Calu3 (cell line): Measurements from ENCODE around the gene GART. TPM values are rescaled to one million over a fixed set of nuclear protein-coding genes. Genes with fewer than 3 reads are reported as not detected.

Experiments
- BruUV-seq: library from RNA; stranded (reverse); fragments of 400-500 nt; replicated peaks from 2 replicates; lab custom pipeline; 2021; lab: Mats Ljungman, UMichigan
- CTCF ChIA-PET: fragments of 300-600 bp; sonication (Branson Sonifier 250); formaldehyde crosslinking; loops from one replicate; lab custom pipeline; 2022; ENCODE audit warnings: antibody characterized with exemption; lab: Charles Lee
- DNase-seq: peaks from one replicate; pipeline ENCODE4 v3.0.0; 2022
- H3K27ac Mint-ChIP-seq: one replicate; pipeline ENCODE4 v1.8.0; 2022; ENCODE audit warnings: mixed read lengths; ENCODE audit not compliant: unreplicated experiment
- H3K27me3 Mint-ChIP-seq: one replicate; pipeline ENCODE4 v1.8.0; 2022; ENCODE audit warnings: mixed read lengths; ENCODE audit not compliant: unreplicated experiment
- H3K36me3 Mint-ChIP-seq: one replicate; pipeline ENCODE4 v1.8.0; 2022; ENCODE audit warnings: mild to moderate bottlenecking, moderate library complexity, mixed read lengths; ENCODE audit not compliant: insufficient read depth, unreplicated experiment
- H3K4me1 Mint-ChIP-seq: one replicate; pipeline ENCODE4 v1.8.0; 2022; ENCODE audit warnings: mild to moderate bottlenecking, low read depth, mixed read lengths; ENCODE audit not compliant: unreplicated experiment
- H3K4me3 Mint-ChIP-seq: one replicate; pipeline ENCODE4 v1.8.0; 2022; ENCODE audit warnings: mild to moderate bottlenecking, low read depth, moderate library complexity, mixed read lengths; ENCODE audit not compliant: unreplicated experiment
- H3K9me3 Mint-ChIP-seq: one replicate; pipeline ENCODE4 v1.8.0; 2022; ENCODE audit warnings: low read depth, mixed read lengths; ENCODE audit not compliant: unreplicated experiment
- intact Hi-C: fragments of 100-400 bp; cut with micrococcal nuclease; formaldehyde crosslinking; loops from one replicate; pipeline ENCODE4 v1.10.0; 2022; ENCODE audit not compliant: unreplicated experiment
- total RNA-seq: library from RNA; stranded (reverse); gene quantifications from 2 replicates; pipeline ENCODE4 v1.2.3, GENCODE V29; 2022
- TF ChIP-seq, protein P1 (sequence below): fragments of 200-600 bp; IDR thresholded peaks from one replicate; pipeline ENCODE4 v1.8.0; 2022; ENCODE audit warnings: antibody characterized with exemption; ENCODE audit not compliant: unreplicated experiment

The GART gene
- total RNA-seq, 1 experiment from 2014 or later: 102 TPM

GRCh38 chr21:33566514-33566913 lies 24.6 kb upstream of the GART start:
- DNase-seq: no peak
- CTCF ChIA-PET: no interaction called here
- Mint-ChIP-seq H3K4me3 (no peak overlapping the region), H3K27ac (no peak overlapping the region), H3K27me3 (no peaks in the 10 kb centered on the region), H3K9me3 (no peaks in the 10 kb centered on the region), H3K4me1 (no peaks in the 10 kb centered on the region), H3K36me3 (peaks cover 16% of the 10 kb centered on the region)
- intact Hi-C loops: no loop called here
- TF ChIP-seq, protein P1, sequence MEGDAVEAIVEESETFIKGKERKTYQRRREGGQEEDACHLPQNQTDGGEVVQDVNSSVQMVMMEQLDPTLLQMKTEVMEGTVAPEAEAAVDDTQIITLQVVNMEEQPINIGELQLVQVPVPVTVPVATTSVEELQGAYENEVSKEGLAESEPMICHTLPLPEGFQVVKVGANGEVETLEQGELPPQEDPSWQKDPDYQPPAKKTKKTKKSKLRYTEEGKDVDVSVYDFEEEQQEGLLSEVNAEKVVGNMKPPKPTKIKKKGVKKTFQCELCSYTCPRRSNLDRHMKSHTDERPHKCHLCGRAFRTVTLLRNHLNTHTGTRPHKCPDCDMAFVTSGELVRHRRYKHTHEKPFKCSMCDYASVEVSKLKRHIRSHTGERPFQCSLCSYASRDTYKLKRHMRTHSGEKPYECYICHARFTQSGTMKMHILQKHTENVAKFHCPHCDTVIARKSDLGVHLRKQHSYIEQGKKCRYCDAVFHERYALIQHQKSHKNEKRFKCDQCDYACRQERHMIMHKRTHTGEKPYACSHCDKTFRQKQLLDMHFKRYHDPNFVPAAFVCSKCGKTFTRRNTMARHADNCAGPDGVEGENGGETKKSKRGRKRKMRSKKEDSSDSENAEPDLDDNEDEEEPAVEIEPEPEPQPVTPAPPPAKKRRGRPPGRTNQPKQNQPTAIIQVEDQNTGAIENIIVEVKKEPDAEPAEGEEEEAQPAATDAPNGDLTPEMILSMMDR: no peak
- BruUV-seq: no TSS peak

GRCh38 chr21:33562389-33562788 lies 20.5 kb upstream of the GART start:
- Mint-ChIP-seq H3K4me1 (no peaks in the 10 kb centered on the region), H3K27ac (no peak overlapping the region), H3K36me3 (peaks cover 30% of the 10 kb centered on the region), H3K4me3 (no peak overlapping the region), H3K27me3 (no peaks in the 10 kb centered on the region), H3K9me3 (no peaks in the 10 kb centered on the region)
- intact Hi-C loops: no loop called here
- DNase-seq: no peak
- no TSS peak for BruUV-seq
- CTCF ChIA-PET: no interaction called here
- TF ChIP-seq, protein P1: no peak

GRCh38 chr21:33561373-33561772 lies 19.5 kb upstream of the GART start:
- peaks cover 41% of the 10 kb centered on the region for H3K36me3 Mint-ChIP-seq
- peaks cover 2% of the 10 kb centered on the region for H3K4me1 Mint-ChIP-seq
- H3K4me3 Mint-ChIP-seq: no peak overlapping the region

DNA sequence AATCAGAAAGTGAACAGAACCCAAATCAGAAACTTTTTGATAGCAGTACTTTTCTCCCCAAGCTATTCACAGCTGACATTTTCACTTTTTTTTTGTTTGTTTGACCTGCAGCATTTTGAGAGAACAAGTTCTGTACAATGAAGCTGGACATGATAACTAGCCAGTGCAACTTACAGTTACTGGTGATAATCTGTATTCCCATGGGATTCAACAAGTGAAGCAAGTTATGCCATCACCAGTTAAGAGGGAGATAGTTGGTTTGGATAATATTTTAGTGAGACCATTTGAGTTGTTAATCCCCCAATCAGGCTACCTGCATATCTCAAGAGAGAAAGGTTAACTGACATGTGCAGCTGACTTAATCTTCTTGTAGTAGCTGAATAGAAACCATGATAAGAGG lies 19.0 kb upstream of the GART start:
- intact Hi-C loops: no loop called here
- no peak for DNase-seq
- no peaks in the 10 kb centered on the region for H3K27me3 Mint-ChIP-seq

More at GRCh38 chr21:33561373-33561772, 19.5 kb upstream of the GART start:
- TF ChIP-seq, protein P1: no peak
- no TSS peak for BruUV-seq
- no peaks in the 10 kb centered on the region for H3K9me3 Mint-ChIP-seq
- H3K27me3 Mint-ChIP-seq: no peaks in the 10 kb centered on the region
- intact Hi-C loops: no loop called here
- H3K27ac Mint-ChIP-seq: no peak overlapping the region
- CTCF ChIA-PET: no interaction called here
- DNase-seq: no peak

More for the DNA sequence above, 19.0 kb upstream of the GART start:
- Mint-ChIP-seq H3K36me3 (peaks cover 45% of the 10 kb centered on the region), H3K4me3 (no peak overlapping the region), H3K4me1 (peaks cover 6% of the 10 kb centered on the region), H3K9me3 (no peaks in the 10 kb centered on the region), H3K27ac (no peak overlapping the region)
- TF ChIP-seq, protein P1: no peak
- BruUV-seq: no TSS peak
- CTCF ChIA-PET: no interaction called here
